NCI-H748 (cell line): Measurements from ENCODE around the gene EFL1.

Source experiments
- DNase-seq: peaks from one replicate; lab custom pipeline; 2025; ENCODE audit not compliant: unreplicated experiment; lab: John Stamatoyannopoulos, UW

Gene EFL1

DNA sequence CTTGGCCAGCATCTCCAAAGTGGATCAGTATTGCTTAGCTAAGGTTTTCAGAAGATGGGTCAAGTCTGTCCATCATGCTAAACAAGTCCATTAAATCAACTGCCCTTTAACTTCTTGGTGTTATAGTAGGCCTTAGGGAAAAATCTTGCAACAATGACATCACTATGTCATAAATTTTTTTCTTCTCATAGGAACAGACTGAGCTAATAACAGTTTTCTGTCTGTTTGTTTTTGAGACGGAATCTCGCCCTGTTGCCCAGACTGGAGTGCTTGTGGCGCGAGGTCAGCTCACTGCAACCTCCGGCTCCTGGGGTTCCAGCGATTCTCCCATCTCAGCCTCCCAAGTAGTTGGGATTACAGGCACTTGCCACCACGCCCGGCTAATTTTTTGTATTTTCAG lies 94.2 kb downstream of the EFL1 start:
- no peak for DNase-seq

DNA sequence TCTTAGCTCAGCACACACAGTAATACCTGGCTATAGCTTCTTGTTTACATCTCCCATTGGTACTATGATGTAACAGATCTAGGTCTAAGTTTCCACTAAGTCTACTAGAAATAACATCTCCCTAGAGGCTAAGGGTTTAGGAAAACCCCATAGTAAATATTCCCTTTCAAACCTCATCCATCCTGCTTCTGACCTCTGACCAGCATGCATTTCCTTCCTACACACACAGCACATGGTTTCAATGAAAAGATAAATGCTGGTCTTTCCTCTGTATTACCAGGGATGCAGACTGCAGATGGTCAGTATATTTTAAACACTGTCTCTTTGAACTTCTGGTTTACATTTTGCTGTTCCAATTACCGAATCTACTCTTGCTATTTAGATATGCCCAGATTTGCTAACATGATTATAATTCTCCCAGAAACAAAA lies 96.6 kb downstream of the EFL1 start:
- DNase-seq, result no peak

DNA sequence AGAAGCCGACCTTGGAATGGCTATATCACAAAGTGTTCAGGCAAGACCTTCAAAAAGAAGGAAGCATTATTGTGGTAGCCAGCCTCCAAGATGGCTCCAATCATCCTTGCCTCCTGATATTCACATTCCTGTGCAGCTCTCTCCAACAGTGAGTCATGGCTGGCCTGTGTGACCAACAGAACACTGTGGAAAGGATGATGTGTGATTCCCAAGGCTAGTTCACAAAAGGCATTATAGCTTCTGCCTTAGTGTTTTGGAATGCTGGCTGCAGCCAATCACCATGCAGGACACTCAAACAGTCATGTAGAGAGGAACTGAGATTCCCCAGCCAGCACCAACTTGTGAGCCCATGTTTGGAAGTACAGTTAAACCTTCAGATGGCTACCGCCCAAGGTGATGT lies 102.6 kb downstream of the EFL1 start:
- DNase-seq, result no peak

DNA sequence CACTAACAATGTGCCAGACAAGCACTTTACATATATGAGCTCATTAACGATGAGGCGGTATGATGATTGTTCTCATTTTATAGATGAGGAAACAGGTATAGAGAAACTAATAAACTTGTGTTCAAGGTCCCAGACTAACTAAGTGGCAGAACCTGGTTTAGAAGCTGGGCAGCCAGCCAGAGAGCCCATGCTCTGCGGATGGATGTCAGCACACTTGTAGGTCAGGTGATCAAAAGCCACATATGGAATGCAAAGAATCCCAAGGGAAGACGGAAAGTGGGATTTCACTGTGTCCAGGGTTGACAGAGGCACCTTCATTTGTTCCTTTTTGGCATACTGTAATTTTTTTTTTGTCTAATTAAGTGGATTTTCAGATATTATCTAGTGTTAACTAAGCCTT lies 103.7 kb downstream of the EFL1 start:
- no peak for DNase-seq

DNA sequence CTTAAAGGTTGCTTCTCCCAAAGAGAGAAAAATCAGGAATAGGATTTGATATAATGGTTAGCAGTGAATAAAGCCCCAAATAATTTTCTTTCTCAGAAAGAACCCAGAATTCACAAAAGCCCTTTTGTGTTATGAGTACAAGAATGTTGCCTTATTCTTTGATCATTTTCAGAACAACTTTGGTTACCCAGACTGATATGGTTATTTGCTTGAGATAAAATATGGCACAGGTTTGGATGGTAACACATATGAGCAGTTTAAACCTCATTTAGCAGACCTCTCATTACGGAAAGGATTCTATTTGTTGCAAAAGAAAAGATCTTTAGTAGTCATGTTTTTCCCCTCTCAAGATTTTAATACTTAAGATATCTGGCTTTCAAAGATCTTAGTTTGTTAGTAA lies 111.9 kb downstream of the EFL1 start:
- no peak for DNase-seq

DNA sequence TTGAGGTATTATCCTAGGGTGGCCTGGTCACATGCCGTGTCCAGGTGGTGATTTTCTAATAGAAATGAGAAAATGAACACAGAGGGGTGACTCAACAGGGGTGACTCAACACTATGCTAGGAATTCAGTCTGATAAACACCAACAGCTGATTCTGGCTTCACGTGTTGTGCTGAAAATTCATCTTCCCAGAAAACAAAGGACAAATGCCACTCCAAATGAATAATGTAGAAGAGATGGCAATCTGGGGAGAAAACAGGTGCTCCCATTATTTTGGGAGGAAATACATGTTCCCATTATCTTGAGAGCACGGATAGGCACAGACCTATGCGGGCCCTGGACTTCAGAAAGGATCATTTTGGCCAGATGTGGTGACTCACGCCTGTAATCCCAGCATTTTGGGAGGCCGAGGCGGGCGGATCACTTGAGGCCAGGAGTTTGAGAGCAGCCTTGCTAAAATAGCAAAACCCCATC lies 115.5 kb downstream of the EFL1 start:
- no peak for DNase-seq

DNA sequence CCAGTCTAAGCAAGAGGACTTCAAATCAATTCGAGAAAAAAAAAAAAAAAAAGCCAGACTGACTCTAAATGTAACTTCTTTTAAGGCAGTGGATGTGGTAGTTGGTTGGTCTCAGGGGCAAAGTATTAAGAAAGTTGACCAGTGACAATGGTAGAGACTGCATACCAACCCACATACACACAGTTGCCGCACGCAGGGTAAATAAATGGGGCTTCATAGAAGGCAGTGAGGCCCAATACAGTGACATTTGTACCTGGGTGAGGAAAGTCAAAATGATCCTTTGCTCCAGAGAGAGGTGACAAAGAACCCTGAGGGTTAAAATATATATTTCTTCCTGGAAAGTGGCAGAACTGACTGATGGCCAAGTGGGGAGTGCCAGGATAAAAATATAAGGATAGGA lies 116.0 kb downstream of the EFL1 start:
- no peak for DNase-seq

DNA sequence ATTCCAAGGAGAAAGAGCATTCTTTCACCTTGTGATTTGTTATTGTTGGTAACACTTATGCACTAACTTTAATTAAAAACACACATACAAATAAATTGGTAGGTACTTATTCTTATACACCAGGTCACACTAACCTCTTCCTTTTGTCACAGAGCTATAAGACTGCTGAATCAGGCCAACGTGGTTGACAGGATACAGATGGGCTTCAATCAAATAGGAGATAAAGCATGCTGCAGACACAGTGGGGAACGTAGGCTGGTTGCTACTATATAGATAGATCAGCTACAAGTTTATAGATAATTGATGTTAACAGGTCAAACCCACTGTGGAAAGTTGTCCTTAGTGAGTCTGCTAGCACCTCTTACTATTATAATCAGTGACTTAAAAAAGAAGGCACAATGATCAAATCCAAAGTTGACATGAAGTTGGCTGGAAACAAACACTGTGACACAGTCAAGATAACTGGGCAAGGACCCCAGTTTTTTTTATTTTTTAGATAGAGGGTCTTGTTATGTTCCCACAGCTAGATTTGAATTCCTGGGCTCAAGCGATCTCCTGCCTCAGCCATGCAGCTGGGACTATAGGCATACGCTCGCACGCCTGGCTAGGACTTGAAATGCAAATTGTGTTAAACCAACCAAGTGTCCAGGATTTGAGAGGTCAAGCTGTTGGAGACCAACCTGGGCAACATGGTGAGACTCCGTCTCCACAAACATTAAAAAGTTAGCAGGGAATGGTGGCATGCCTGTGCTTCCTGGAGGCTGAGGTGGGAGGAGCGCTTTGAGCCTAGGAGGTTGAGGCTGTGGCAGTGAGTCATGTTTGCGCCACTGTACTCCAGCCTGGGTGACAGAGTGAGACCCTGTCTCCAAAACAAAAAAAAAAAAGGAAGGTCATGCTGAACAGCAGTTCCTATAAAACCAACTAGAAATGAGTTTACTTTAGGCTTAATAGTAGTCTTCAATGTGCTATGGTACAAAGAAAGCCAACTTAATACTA lies 118.8 kb downstream of the EFL1 start:
- DNase-seq, result no peak

DNA sequence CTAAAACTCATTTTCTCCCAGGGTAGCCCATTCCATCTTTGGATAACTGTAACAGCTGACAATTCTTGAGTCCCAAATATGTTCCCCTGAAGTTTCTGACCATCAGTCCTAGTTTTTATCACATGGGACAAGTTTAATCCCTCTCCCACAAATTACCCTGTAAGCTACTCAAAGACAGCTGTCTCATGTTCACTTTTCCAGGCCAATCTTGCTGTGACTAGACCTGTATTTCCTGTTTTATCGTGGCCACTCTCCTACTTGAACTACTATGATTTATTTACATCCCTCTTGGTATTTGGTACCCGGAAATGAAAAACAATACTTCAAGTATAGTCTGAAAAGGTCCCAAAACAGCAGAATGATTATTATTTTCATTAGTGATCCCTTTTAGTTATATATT lies 121.6 kb downstream of the EFL1 start:
- DNase-seq, result no peak

DNA sequence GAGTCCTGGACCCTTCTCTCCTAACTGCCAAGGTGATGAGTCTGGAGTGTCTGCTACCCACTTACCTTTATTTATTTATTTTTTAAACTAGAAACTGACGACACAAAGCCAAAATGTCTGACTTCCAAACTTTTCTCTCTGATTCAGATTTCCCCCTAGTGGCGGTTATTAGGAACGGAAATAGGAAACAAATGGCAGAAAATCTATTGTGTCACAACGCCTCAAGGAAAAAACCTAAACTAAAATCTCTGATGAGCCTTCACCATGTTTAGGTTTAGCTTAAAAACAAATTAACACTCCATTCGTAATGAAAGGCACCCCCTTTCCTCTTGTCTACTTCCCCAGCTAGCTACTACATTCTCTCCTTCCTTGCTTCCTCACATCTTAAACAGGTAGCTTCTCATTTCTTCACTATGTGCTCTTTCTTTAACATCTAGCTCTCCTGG lies 122.7 kb downstream of the EFL1 start:
- peak; percentile 26 for DNase-seq

DNA sequence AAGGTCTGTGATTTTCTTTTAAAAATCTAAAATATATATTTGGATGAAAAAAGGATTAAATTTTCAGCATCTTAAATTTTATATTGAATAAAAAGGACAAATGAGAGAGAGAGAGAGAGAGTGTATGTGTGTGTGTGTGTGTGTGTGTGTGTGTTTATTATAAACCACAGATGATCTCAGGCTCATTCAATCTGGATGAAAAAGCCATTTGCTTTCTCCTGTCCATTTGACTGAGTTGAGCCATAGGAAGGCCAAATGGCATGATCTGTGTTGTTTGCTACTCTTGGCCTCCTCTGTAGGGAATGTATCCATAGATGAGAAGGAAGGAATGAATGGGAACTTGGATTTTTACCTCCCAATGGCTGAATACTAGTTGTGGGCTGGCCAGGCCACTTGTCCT lies 124.2 kb downstream of the EFL1 start:
- no peak for DNase-seq

DNA sequence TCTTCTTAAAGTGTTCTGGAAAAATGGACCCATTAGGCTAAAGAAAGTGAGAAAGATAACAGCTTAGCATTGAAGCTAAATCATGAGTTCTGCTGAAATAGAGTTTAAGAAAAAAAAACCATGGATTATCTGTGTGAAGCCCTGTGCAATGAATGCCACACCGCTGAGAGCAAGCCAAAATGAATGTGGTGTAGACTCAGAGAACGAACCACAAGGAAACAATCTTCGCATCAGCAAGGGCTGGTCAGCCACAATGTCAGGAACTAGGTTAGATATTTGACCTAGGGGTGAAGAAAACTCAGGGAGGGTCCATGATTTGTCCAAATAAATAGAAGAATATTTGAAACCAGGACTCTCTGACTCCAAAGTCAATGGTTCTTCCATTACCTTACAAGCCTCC lies 125.3 kb downstream of the EFL1 start:
- no peak for DNase-seq

DNA sequence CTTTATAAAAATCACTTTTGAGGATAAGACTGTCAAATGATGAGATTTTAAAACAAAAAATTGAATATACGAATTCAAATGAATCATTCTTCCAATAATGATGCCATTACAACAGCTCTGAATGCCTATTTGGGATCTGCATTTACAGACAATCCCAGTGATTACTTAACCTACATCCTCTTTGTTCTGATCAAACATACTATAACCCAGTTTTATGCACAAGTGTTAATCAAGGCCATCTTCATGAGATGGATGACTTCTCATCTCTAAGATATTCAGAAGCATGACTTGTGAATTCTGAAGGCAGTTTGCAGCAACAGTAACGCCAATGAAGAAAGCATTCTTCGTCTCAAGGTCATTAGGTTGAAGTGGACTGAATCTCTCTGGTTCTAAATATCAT lies 126.4 kb downstream of the EFL1 start:
- no peak for DNase-seq

DNA sequence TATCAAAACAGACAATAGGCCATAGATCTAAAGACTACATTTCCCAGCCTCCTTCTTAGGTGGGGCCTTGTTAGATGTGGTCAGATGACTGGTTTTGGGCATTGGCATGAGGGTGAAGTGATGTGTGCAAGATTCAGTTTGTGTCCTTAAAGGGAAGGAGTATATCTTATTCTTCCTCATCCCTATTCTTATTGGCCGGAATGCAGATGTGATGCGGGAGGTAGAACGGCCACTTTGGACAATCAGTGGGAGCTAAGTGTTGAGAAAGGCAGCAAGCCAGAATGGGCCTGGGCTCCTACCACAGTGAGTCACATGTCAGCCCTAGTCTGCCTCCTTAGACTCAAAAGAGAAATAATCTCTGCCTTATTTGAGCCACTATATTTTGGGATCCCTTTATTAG lies 126.9 kb downstream of the EFL1 start:
- DNase-seq, result no peak

DNA sequence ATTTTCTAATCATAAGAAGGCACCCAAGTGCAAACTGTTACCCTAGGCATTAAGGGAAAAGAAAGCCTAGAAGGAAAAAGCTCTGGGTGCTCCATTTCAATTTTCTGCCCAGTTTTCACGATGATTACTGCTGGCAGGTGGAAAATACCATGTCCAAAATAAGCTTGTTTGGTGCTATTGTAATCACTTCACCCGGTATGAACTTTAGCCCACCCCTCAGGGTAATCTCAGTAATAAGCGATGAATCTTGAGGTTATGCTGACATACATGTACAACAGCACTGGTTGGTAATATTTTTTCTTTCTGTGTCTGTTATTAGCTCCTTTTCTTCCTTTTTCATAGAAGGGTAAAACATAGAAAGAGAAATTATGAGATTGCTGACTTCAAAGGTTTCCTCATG lies 128.1 kb downstream of the EFL1 start:
- DNase-seq, result no peak

DNA sequence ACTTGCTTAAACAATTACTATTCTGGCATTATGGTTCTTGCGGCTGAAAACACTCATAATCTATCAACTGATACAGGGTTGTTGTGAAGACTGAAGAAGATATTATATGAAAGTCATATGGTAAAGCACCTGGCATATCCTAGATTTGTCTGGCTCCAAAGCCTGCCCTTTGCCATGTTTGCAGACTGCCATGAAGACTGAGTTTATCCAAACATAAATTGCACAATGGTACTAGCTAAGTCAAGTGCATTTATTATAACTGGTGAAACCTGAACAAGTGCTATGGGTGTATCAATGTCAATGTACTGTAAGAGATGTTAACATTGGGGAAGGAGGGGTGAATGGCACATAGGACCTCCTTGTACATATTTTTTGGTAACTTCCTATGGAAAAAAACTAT lies 129.3 kb downstream of the EFL1 start:
- DNase-seq, result no peak

DNA sequence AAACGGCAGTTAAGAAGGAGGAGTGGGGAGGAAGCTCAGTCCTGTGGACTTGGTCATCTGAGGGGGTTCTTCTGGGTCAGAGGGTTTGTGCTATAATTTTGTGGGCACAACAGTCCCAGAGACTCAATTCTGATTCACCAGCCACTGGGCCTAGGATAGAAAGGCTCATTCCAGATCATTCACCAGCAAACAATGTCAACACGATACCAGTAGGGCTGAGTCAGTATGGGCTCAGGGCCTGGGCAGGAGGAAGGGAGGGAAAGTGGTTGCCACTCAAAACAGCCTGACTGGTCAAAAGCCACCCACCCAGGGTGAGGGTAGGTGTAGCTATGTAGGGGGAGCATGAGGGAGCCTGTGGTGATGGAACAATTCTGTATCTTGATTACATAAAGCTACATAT lies 129.8 kb downstream of the EFL1 start:
- DNase-seq, result no peak

DNA sequence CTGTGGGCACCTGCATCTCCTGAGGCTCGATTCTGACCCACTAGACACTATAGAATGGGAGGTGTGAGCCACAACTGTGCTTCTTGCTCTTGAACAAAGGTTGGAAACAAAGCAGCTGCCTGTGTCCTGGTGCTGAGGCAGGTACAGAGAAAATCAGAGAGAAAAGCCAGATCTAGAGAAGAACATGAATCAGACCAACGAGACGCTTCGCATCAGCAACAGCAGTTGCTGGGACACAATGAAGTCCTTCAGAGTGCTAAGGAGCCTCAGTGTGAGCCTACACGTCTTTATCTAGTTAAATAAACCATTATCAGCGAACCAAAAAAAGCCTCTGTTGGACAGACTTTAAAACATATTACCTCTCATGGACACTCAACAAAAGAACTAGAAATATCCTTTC lies 130.4 kb downstream of the EFL1 start:
- no peak for DNase-seq

DNA sequence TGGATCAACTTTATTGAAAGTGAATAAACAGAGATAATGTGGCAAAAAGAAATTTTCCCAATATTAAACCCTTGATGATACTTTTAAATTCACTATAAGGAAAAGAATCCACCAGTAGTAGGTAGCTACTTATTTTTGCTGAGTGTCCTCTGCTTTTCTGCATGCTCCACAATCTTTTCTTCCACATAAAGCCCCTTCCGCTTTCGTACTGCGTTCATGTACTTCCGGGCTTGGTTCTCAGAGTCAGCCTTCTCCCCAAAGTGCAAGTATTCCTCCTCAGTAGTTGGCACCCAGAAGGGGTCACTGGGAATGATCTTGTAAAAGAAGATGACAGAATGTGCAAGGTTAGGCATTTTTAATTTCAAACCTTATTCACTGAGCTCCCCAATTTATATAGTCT lies 132.3 kb downstream of the EFL1 start:
- no peak for DNase-seq

DNA sequence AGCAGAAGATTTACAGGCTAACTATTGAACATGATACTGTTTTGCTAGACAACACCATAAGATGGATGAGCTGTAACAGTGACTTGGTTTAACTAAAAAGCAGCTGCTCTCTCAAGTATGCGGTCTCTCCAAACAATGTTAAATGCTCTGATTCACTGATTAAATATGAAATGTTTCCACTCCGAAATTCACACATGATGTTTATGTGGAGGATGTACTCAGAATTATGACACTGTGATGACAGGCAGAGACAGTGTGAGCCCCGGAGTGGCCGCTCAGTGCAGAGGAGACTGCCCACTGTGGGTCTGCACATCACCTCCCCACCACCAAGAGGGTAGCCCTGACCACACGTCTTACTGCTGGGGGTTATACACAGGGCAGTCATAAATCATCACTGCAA lies 132.8 kb downstream of the EFL1 start:
- no peak for DNase-seq

DNA sequence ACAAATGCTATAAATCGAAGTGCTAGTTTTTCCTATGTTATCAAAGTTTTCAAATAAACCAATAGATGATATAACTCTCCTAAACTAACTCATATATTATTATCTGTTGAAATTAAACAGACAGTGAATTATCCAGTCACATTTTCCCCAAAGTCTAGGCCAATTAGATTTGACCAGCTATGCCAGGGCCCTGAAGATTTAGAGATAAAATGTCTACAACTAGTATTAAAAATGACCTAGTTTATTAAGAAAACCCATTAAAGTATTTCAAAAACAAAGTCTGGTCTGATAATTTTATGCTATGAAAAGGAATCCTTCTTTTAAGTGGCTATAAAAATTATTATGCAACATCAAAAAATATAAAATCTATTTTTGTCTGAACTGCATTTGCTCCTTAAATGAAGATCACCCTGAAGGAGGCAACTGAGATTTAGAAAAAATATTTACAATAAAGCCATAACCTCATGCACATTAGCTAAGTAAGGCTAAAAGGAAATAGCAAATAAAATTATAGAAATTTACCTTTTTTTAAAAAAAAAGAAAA lies 133.3 kb downstream of the EFL1 start:
- no peak for DNase-seq

DNA sequence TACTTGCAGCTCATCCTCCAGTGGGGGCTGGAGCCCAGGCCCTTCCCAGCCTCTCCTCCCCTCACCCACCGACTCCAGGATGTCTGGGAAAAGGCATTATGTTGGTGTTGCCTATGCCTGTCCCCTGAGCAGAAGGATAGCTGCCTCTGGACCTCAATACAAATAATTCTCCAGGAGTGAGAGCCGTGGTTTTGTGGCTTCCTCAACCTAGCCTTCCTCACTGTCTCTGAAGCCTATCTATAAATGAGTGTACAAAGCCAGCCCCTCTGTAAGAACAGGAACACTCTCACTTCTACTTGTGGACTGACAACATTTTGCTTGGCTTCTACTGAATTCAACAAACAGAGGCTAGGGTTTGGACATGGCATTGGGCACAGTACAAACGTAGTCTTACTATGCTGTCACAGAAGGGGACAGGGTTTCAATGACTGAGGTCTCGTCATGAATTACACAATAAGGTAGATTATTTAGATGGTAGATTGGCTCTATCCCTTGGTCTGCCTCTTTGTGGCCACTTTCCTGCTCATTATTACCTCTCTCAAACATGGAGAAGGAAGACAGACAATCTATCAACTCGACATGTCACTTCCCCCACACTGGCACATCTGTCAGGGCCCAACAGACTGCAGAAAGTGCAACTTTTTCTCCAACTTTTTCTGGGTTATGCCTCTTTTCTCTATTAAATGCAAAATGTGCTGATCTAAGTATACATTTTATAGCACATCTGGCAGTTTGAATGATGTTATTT lies 134.0 kb downstream of the EFL1 start:
- DNase-seq, result no peak
